Measurements from ENCODE around the gene TCFL5.

The TCFL5 gene

GRCh38 chr20:62899633-62900051, 38.0 kb upstream of the TCFL5 start:
- no peak for TF ChIP-seq CTCF (conservative IDR thresholded peaks at IDR 0.05)
- peak overlapping the region; percentile 81 for H3K27ac ChIP-seq

GRCh38 chr20:62898970-62899632, 37.5 kb upstream of the TCFL5 start:
- H3K27ac ChIP-seq = no peak overlapping the region
- TF ChIP-seq CTCF (conservative IDR thresholded peaks at IDR 0.05) = no peak

- TF ChIP-seq CTCF (conservative IDR thresholded peaks at IDR 0.05) = no peak
- no peak overlapping the region for H3K27ac ChIP-seq
These were observed 36.7 kb upstream of the TCFL5 start for GRCh38 chr20:62898093-62898964.

- TF ChIP-seq CTCF (conservative IDR thresholded peaks at IDR 0.05) = no peak
- H3K27ac ChIP-seq = no peak overlapping the region
These were observed 36.0 kb upstream of the TCFL5 start for GRCh38 chr20:62897666-62898065.

- TF ChIP-seq CTCF (conservative IDR thresholded peaks at IDR 0.05) = no peak
- no peak overlapping the region for H3K27ac ChIP-seq
These were observed 34.9 kb upstream of the TCFL5 start for GRCh38 chr20:62896526-62896925.

GRCh38 chr20:62895539-62895938, 33.9 kb upstream of the TCFL5 start:
- no peak for TF ChIP-seq CTCF (conservative IDR thresholded peaks at IDR 0.05)
- no peak overlapping the region for H3K27ac ChIP-seq

GRCh38 chr20:62894261-62894660, 32.6 kb upstream of the TCFL5 start:
- H3K27ac ChIP-seq = no peak overlapping the region
- no peak for TF ChIP-seq CTCF (conservative IDR thresholded peaks at IDR 0.05)
